ENCODE measurements around the gene E4F1.
"Not testable (repeated sequence)": the region's sequence is repeated elsewhere in the genome, so short reads cannot be mapped to it uniquely, and the experiment has no call there.

E4F1 gene

GRCh38 chr16:2231016-2231931 is 7.9 kb downstream of the E4F1 start:
- no peak for DNase-seq (ENCODE audit: low read depth in 2 of 2)

- DNase-seq (ENCODE audit: low read depth in 2 of 2), result no peak
Observed at GRCh38 chr16:2232094-2232990, 9.0 kb downstream of the E4F1 start.

DNA sequence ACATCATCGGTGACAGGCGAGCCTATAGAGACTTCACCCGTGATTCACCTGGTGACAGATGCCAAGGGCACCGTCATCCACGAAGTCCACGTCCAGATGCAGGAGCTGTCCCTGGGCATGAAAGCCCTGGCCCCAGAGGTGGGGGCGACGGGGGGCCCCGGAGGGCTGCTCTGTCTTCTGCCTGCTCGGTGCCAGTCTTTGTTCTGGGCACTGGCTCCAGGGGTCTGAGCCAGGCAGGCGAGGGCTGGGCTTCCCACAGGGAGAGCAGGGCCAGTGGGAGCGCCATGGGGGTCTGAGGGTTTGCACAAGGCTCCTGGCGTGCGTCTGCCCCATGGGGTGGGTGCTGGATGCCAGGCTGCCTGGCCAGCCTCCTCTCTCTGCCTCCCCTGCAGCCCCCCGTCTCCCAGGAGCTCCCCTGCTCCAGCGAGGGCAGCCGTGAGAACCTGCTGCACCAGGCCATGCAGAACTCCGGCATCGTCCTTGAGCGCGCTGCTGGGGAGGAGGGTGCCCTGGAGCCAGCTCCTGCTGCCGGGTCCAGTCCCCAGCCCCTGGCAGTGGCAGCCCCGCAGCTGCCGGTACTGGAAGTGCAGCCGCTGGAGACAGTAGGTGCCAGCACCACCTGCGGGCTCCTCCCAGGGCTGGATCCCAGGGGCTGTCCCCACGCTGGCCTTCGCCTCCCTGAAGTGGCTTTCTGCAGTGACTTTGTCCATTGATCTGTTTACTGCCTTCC is 9.8 kb downstream of the E4F1 start:
- no peak for DNase-seq (ENCODE audit: low read depth in 2 of 2)

- no peak for DNase-seq (ENCODE audit: low read depth in 2 of 2)
Observed at GRCh38 chr16:2233872-2234812, 10.8 kb downstream of the E4F1 start.

- no peak for DNase-seq (ENCODE audit: low read depth in 2 of 2)
Observed at GRCh38 chr16:2234813-2235170, 11.4 kb downstream of the E4F1 start.

GRCh38 chr16:2235234-2235651 is 11.9 kb downstream of the E4F1 start:
- no peak for DNase-seq (ENCODE audit: low read depth in 2 of 2)

GRCh38 chr16:2235695-2236336 is 12.4 kb downstream of the E4F1 start:
- no peak for DNase-seq (ENCODE audit: low read depth in 2 of 2)

- no peak for DNase-seq (ENCODE audit: low read depth in 2 of 2)
Observed at GRCh38 chr16:2236337-2237101, 13.1 kb downstream of the E4F1 start, which contains the start of gene DNASE1L2. Gene DNASE1L2 (plus strand): TSS chr16:2236444. CDS start chr16:2236817, 373 bp downstream.

GRCh38 chr16:2237102-2237482 is 13.7 kb downstream of the E4F1 start:
- DNase-seq (ENCODE audit: low read depth in 2 of 2), result no peak

GRCh38 chr16:2237493-2238149 is 14.2 kb downstream of the E4F1 start:
- no peak for DNase-seq (ENCODE audit: low read depth in 2 of 2)

- DNase-seq (ENCODE audit: low read depth in 2 of 2), result no peak
Observed at GRCh38 chr16:2238150-2238837, 14.9 kb downstream of the E4F1 start.

GRCh38 chr16:2238838-2239675 is 15.7 kb downstream of the E4F1 start:
- DNase-seq (ENCODE audit: low read depth in 2 of 2), result no peak

GRCh38 chr16:2240331-2240730 is 16.9 kb downstream of the E4F1 start:
- not testable (repeated sequence) for DNase-seq (ENCODE audit: low read depth in 2 of 2)

DNA sequence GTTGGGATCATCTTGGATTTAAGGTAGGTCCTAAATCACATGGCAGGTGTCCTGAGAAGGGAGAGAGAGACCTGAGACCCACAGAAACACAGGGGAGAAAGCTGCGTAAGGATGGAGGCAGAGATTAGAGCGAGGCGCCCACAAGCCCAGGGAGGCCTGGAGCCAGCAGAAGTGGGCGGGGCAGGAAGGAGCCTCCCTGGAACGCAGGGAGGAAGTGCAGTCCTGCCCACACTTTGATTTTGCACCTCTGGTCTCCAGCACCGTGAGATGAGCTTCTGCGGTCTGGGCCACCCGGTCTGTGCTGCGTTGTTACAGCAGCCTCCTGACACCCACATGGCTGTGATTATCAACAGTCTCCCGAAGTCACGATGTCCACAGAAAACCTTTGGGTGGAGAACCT is 19.2 kb downstream of the E4F1 start:
- no peak for DNase-seq (ENCODE audit: low read depth in 2 of 2)

GRCh38 chr16:2243031-2243528 is 19.7 kb downstream of the E4F1 start:
- DNase-seq (ENCODE audit: low read depth in 2 of 2), result no peak

- DNase-seq (ENCODE audit: low read depth in 2 of 2), result no peak
Observed at GRCh38 chr16:2243781-2244180, 20.4 kb downstream of the E4F1 start.

GRCh38 chr16:2244301-2244700 is 20.9 kb downstream of the E4F1 start:
- no peak for DNase-seq (ENCODE audit: low read depth in 2 of 2)
